HCT116 (cell line): ENCODE measurements around the gene TNN. TPM values are rescaled to one million over a fixed set of nuclear protein-coding genes. Genes with fewer than 3 reads are reported as not detected.

Experiments
- ATAC-seq: fragments of 200-7000 bp; cut with Tn5 transposase; 2 replicates; pipeline ENCODE4 v1.9.1; 2020; ENCODE audit warnings: mild to moderate bottlenecking, moderate library complexity
- BruUV-seq: library from RNA; stranded (reverse); fragments of 400-500 nt; replicated peaks from 2 replicates; lab custom pipeline; 2021; lab: Mats Ljungman, UMichigan
- CTCF ChIA-PET: fragments of 300-600 bp; sonication (Branson Sonifier 250); formaldehyde crosslinking; loops from one replicate; lab custom pipeline; 2021; ENCODE audit warnings: antibody characterized with exemption; lab: Charles Lee
- POLR2A ChIA-PET: fragments of 300-600, 350-600 bp; sonication (Branson Sonifier 250); formaldehyde crosslinking; loops from one replicate; lab custom pipeline; 2021; ENCODE audit warnings: antibody characterized with exemption; lab: Charles Lee
- RAD21 ChIA-PET, 2 experiments: fragments of 300-600 bp; sonication (Branson Sonifier 250); formaldehyde crosslinking; loops; one replicate each; lab custom pipeline; 2023; ENCODE audit warnings: low total read pairs in 2 of 2; ENCODE audit not compliant: uncharacterized antibody in 2 of 2, unreplicated experiment in 2 of 2, low non-redundant PET in 1 of 2; lab: Charles Lee
- DNase-seq: peaks from one replicate; pipeline ENCODE4 v3.0.0-alpha.2; 2010; ENCODE audit warnings: low read depth, low spot score
- H2AFZ ChIP-seq: fragments of 200-600 bp; shearing (Covaris generic), sonication (generic); 2 replicates; pipeline ENCODE4 v1.6.1; 2017; ENCODE audit warnings: low read depth, mixed run types, mixed read lengths, antibody characterized with exemption, low read length; ENCODE audit not compliant: poor library complexity, severe bottlenecking
- H3K27ac ChIP-seq: 2 replicates; pipeline ENCODE4 v1.5.1; 2012; ENCODE audit warnings: low read depth, low read length
- H3K27me3 ChIP-seq: fragments of 200-600 bp; sonication (generic); 2 replicates; pipeline ENCODE4 v1.6.1; 2016; ENCODE audit warnings: mixed run types, low read length, mixed read lengths; ENCODE audit not compliant: insufficient read depth
- H3K36me3 ChIP-seq, 2 experiments: fragments of 200-500 bp in 1 of 2; fragments of 200-600 bp in 1 of 2; sonication (Bioruptor generic) in 1 of 2; sonication (generic) in 1 of 2; 2 replicates each; pipeline versions ENCODE4 v1.5.1 to v1.6.1; 2014 to 2016; ENCODE audit warnings: low read length in 2 of 2, inconsistent platforms in 1 of 2, mixed read lengths in 1 of 2, mixed run types in 1 of 2; ENCODE audit not compliant: insufficient read depth in 2 of 2, control insufficient read depth in 1 of 2
- H3K4me1 ChIP-seq, 2 experiments: fragments of 200-600 bp in 1 of 2; sonication (generic) in 1 of 2; 2 replicates each; pipeline versions ENCODE4 v1.5.1 to v1.6.1; 2012 to 2017; ENCODE audit warnings: low read length in 2 of 2, inconsistent platforms in 1 of 2, mild to moderate bottlenecking in 1 of 2, mixed read lengths in 1 of 2, mixed run types in 1 of 2, moderate library complexity in 1 of 2; ENCODE audit not compliant: insufficient read depth in 2 of 2, control insufficient read depth in 1 of 2
- H3K4me2 ChIP-seq: fragments of 200-600 bp; sonication (generic); 2 replicates; pipeline ENCODE4 v1.6.1; 2017; ENCODE audit warnings: mixed run types, low read length, mixed read lengths
- H3K4me3 ChIP-seq, 2 experiments: fragments of 200-600 bp in 1 of 2; sonication (generic) in 1 of 2; replicated peaks in 1 of 2; 2 replicates each; pipeline ENCODE4 v1.5.1; 2011 to 2016; ENCODE audit warnings: low read length in 2 of 2, control low read depth in 1 of 2, low read depth in 1 of 2, mild to moderate bottlenecking in 1 of 2, mixed read lengths in 1 of 2, mixed run types in 1 of 2
- H3K79me2 ChIP-seq: fragments of 200-600 bp; sonication (generic); 2 replicates; pipeline ENCODE4 v1.6.1; 2017; ENCODE audit warnings: mild to moderate bottlenecking, mixed run types, low read length, moderate library complexity, mixed read lengths; ENCODE audit not compliant: insufficient read depth
- H3K9ac ChIP-seq: fragments of 200-600 bp; sonication (generic); 2 replicates; pipeline ENCODE4 v1.6.1; 2016; ENCODE audit warnings: low read length, mixed read lengths
- H3K9me2 ChIP-seq: fragments of 200-600 bp; sonication (generic), shearing (Covaris generic); 2 replicates; pipeline ENCODE4 v1.6.1; 2017; ENCODE audit warnings: mixed run types, mild to moderate bottlenecking, moderate library complexity; ENCODE audit not compliant: insufficient read depth
- H3K9me3 ChIP-seq, 2 experiments: fragments of 200-500 bp in 1 of 2; fragments of 200-600 bp in 1 of 2; sonication (Bioruptor generic) in 1 of 2; sonication (generic) in 1 of 2; 2 replicates each; pipeline ENCODE4 v1.6.1; 2014 to 2017; ENCODE audit warnings: low read length in 2 of 2, mixed read lengths in 2 of 2, inconsistent platforms in 1 of 2, low read depth in 1 of 2, mild to moderate bottlenecking in 1 of 2, mixed run types in 1 of 2, moderate library complexity in 1 of 2; ENCODE audit not compliant: control insufficient read depth in 1 of 2, insufficient read depth in 1 of 2
- H4K20me1 ChIP-seq: fragments of 200-600 bp; sonication (generic), shearing (Covaris generic); 2 replicates; pipeline ENCODE4 v1.6.1; 2017; ENCODE audit warnings: mixed run types, mild to moderate bottlenecking, moderate library complexity; ENCODE audit not compliant: insufficient read depth
- CBX3 ChIP-seq: IDR thresholded peaks from 2 replicates; pipeline ENCODE4 v1.6.1; 2012; ENCODE audit warnings: low read depth
- EGR1 ChIP-seq: IDR thresholded peaks from 2 replicates; pipeline ENCODE4 v1.6.1; 2012; ENCODE audit warnings: low read depth
- RAD21 ChIP-seq: IDR thresholded peaks from 2 replicates; pipeline ENCODE4 v1.6.1; 2012; ENCODE audit warnings: low read depth, mild to moderate bottlenecking
- SIN3A ChIP-seq: IDR thresholded peaks from 2 replicates; pipeline ENCODE4 v1.6.1; 2012; ENCODE audit warnings: low read depth
- TCF7L2 ChIP-seq: IDR thresholded peaks from 2 replicates; pipeline ENCODE4 v1.7.0; 2011; ENCODE audit warnings: borderline replicate concordance, inconsistent platforms; ENCODE audit not compliant: insufficient read depth, insufficient read length; ENCODE audit errors: extremely low read depth
- intact Hi-C: fragments of 100-400 bp; cut with micrococcal nuclease; formaldehyde crosslinking; loops from 2 replicates; pipeline ENCODE4 v1.10.0; 2022
- total RNA-seq: library from RNA; stranded (reverse); gene quantifications from one replicate; pipeline ENCODE4 v1.2.1, GENCODE V29; 2021; ENCODE audit not compliant: unreplicated experiment
- TF ChIP-seq, protein P1 (sequence below): IDR thresholded peaks from 2 replicates; pipeline ENCODE4 v1.6.1; 2012; ENCODE audit warnings: low read depth
- TF ChIP-seq, protein P2 (sequence below): IDR thresholded peaks from 2 replicates; pipeline ENCODE4 v1.6.1; 2012

The TNN gene
- total RNA-seq, 1 experiment from 2014 or later = not detected

DNA sequence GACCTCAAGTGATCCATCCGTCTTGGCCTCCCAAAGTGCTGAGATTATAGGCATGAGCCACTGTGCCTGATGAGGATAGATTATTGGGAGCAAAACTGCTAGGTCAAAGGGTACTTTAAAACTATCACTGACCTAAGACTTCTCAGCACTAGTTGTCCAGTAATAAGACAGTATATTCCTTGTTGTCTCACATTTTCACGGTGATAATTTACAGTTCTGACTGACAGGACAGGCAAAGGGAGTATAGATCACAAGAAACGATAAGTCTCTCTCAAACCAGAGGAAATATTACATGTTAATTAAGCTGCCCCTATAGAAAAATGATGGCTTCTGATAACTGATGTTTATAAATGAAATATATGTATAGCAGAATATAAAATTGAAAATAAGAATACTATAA is 48.1 kb upstream of the TNN start:
- peaks cover 0 to 13% of the 10 kb centered on the region in 2 experiments; a peak in 2 of 4 replicates for H3K4me1 ChIP-seq
- H3K27ac ChIP-seq = no peak overlapping the region
- CTCF ChIA-PET = no interaction called here
- TF ChIP-seq, protein P1, sequence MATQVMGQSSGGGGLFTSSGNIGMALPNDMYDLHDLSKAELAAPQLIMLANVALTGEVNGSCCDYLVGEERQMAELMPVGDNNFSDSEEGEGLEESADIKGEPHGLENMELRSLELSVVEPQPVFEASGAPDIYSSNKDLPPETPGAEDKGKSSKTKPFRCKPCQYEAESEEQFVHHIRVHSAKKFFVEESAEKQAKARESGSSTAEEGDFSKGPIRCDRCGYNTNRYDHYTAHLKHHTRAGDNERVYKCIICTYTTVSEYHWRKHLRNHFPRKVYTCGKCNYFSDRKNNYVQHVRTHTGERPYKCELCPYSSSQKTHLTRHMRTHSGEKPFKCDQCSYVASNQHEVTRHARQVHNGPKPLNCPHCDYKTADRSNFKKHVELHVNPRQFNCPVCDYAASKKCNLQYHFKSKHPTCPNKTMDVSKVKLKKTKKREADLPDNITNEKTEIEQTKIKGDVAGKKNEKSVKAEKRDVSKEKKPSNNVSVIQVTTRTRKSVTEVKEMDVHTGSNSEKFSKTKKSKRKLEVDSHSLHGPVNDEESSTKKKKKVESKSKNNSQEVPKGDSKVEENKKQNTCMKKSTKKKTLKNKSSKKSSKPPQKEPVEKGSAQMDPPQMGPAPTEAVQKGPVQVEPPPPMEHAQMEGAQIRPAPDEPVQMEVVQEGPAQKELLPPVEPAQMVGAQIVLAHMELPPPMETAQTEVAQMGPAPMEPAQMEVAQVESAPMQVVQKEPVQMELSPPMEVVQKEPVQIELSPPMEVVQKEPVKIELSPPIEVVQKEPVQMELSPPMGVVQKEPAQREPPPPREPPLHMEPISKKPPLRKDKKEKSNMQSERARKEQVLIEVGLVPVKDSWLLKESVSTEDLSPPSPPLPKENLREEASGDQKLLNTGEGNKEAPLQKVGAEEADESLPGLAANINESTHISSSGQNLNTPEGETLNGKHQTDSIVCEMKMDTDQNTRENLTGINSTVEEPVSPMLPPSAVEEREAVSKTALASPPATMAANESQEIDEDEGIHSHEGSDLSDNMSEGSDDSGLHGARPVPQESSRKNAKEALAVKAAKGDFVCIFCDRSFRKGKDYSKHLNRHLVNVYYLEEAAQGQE = no peak
- TF ChIP-seq CBX3 (no peak), SIN3A (no peak), RAD21 (no peak), TCF7L2 (no peak), EGR1 (no peak)
- TF ChIP-seq, protein P2, sequence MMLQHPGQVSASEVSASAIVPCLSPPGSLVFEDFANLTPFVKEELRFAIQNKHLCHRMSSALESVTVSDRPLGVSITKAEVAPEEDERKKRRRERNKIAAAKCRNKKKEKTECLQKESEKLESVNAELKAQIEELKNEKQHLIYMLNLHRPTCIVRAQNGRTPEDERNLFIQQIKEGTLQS = no peak
- H3K9ac ChIP-seq = no peak overlapping the region
- H3K4me3 ChIP-seq = no peak overlapping the region
- no peaks in the 10 kb centered on the region for H3K9me2 ChIP-seq
- POLR2A ChIA-PET = no interaction called here
- RAD21 ChIA-PET = no interaction called here
- no peaks in the 10 kb centered on the region for H3K27me3 ChIP-seq
- no peaks in the 10 kb centered on the region for H3K9me3 ChIP-seq
- intact Hi-C loops = no loop called here
- no peak overlapping the region for H2AFZ ChIP-seq
- peaks cover 48% of the 10 kb centered on the region for H3K79me2 ChIP-seq
- no peak for ATAC-seq
- no peaks in the 10 kb centered on the region for H4K20me1 ChIP-seq
- H3K36me3 ChIP-seq = peaks cover 13 to 25% of the 10 kb centered on the region in 2 experiments; a peak in 3 of 4 replicates
- DNase-seq = no peak
- H3K4me2 ChIP-seq = no peak overlapping the region
- BruUV-seq = no TSS peak
